HK-2 (cell line): ENCODE measurements around the gene SYNE2.
A peak's percentile ranks its signal among the peaks of the same experiment; 100 is the strongest.

Experiments used
- DNase-seq: peaks from one replicate; pipeline ENCODE4 v3.0.0-alpha.2; 2018; ENCODE audit not compliant: unreplicated experiment

Gene SYNE2

GRCh38 chr14:63908667-63909264 lies 56.0 kb downstream of the SYNE2 start:
- DNase-seq: no peak

- DNase-seq: no peak
Observed at GRCh38 chr14:63909984-63910383, 57.2 kb downstream of the SYNE2 start.

GRCh38 chr14:63910583-63911363 lies 58.0 kb downstream of the SYNE2 start:
- DNase-seq: no peak

GRCh38 chr14:63911404-63911803 lies 58.6 kb downstream of the SYNE2 start:
- no peak for DNase-seq

- DNase-seq: no peak
Observed at GRCh38 chr14:63912286-63912685, 59.5 kb downstream of the SYNE2 start.

- peak; percentile 41 for DNase-seq
Observed at GRCh38 chr14:63918411-63918810, 65.6 kb downstream of the SYNE2 start.

- DNase-seq: no peak
Observed at GRCh38 chr14:63922696-63923421, 70.1 kb downstream of the SYNE2 start.

- DNase-seq: no peak
Observed at GRCh38 chr14:63923422-63923752, 70.6 kb downstream of the SYNE2 start.

- no peak for DNase-seq
Observed at GRCh38 chr14:63924375-63924774, 71.6 kb downstream of the SYNE2 start.

GRCh38 chr14:63926641-63927040 lies 73.8 kb downstream of the SYNE2 start:
- DNase-seq: no peak

GRCh38 chr14:63928744-63929174 lies 76.0 kb downstream of the SYNE2 start:
- no peak for DNase-seq

- DNase-seq: no peak
Observed at GRCh38 chr14:63933110-63933509, 80.3 kb downstream of the SYNE2 start.

- DNase-seq: no peak
Observed at GRCh38 chr14:63933711-63934110, 80.9 kb downstream of the SYNE2 start.

GRCh38 chr14:63938198-63939005 lies 85.6 kb downstream of the SYNE2 start:
- peak; percentile 12 for DNase-seq

GRCh38 chr14:63939006-63939270 lies 86.1 kb downstream of the SYNE2 start:
- DNase-seq: no peak

- DNase-seq: no peak
Observed at GRCh38 chr14:63940387-63940786, 87.6 kb downstream of the SYNE2 start.

- no peak for DNase-seq
Observed at GRCh38 chr14:63941023-63941422, 88.2 kb downstream of the SYNE2 start.

- DNase-seq: no peak
Observed at GRCh38 chr14:63949696-63950095, 96.9 kb downstream of the SYNE2 start.

GRCh38 chr14:63951021-63951420 lies 98.2 kb downstream of the SYNE2 start:
- no peak for DNase-seq

GRCh38 chr14:63951429-63951828 lies 98.6 kb downstream of the SYNE2 start:
- DNase-seq: no peak

GRCh38 chr14:63952053-63952932 lies 99.5 kb downstream of the SYNE2 start:
- DNase-seq: no peak
